Endothelial cell of umbilical vein (primary cell): Measurements from ENCODE around the gene BACH2.

ENCODE experiments used
- EZH2 ChIP-seq: IDR thresholded peaks from 2 replicates; pipeline ENCODE4 v1.6.1; 2012; ENCODE audit warnings: borderline replicate concordance, low read depth, mild to moderate bottlenecking, moderate library complexity, low read length, inconsistent platforms; ENCODE audit not compliant: severe bottlenecking
- FOS ChIP-seq: IDR thresholded peaks from 2 replicates; pipeline ENCODE4 v1.6.1; 2011; ENCODE audit warnings: mild to moderate bottlenecking, low read length, moderate library complexity, borderline replicate concordance; ENCODE audit not compliant: insufficient read depth
- POLR2A ChIP-seq: IDR thresholded peaks from 2 replicates; pipeline ENCODE4 v1.6.1; 2012; ENCODE audit warnings: low read depth, mild to moderate bottlenecking, control low read depth, low read length
- POLR2AphosphoS5 ChIP-seq: IDR thresholded peaks from 2 replicates; pipeline ENCODE4 v1.6.1; 2012; ENCODE audit warnings: low read depth, mild to moderate bottlenecking, control low read depth, low read length, moderate library complexity; ENCODE audit not compliant: insufficient read depth
- TF ChIP-seq, protein P1 (sequence below), 2 donors: IDR thresholded peaks; 1 replicate in 1 of 2; 2 replicates in 1 of 2; pipeline ENCODE4 v1.5.1; 2011; ENCODE audit warnings: low read length in 2 of 2, mild to moderate bottlenecking in 2 of 2, moderate library complexity in 2 of 2, control low read depth in 1 of 2, inconsistent platforms in 1 of 2, low read depth in 1 of 2; ENCODE audit not compliant: insufficient read depth in 1 of 2; ENCODE audit errors: extremely low read depth in 1 of 2
- TF ChIP-seq, protein P2 (sequence below): IDR thresholded peaks from 2 replicates; pipeline ENCODE4 v1.6.1; 2011; ENCODE audit not compliant: insufficient read depth, insufficient read length

- TF ChIP-seq POLR2A, result no peak
- TF ChIP-seq, protein P1, sequence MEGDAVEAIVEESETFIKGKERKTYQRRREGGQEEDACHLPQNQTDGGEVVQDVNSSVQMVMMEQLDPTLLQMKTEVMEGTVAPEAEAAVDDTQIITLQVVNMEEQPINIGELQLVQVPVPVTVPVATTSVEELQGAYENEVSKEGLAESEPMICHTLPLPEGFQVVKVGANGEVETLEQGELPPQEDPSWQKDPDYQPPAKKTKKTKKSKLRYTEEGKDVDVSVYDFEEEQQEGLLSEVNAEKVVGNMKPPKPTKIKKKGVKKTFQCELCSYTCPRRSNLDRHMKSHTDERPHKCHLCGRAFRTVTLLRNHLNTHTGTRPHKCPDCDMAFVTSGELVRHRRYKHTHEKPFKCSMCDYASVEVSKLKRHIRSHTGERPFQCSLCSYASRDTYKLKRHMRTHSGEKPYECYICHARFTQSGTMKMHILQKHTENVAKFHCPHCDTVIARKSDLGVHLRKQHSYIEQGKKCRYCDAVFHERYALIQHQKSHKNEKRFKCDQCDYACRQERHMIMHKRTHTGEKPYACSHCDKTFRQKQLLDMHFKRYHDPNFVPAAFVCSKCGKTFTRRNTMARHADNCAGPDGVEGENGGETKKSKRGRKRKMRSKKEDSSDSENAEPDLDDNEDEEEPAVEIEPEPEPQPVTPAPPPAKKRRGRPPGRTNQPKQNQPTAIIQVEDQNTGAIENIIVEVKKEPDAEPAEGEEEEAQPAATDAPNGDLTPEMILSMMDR (IDR thresholded peaks at IDR 0.05; ENCODE audit: extremely low read depth in 1 of 2, insufficient read depth in 1 of 2, low read depth in 1 of 2, low read length in 2 of 2), result no peak
- no peak for TF ChIP-seq FOS
- no peak for TF ChIP-seq POLR2AphosphoS5
- TF ChIP-seq, protein P2, sequence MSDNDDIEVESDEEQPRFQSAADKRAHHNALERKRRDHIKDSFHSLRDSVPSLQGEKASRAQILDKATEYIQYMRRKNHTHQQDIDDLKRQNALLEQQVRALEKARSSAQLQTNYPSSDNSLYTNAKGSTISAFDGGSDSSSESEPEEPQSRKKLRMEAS, result no peak
- no peak for TF ChIP-seq EZH2
Observed at GRCh38 chr6:89979481-89980119, 317.0 kb downstream of the BACH2 start.
